Measurements from ENCODE around the gene BLOC1S5. TPM values are rescaled to one million over a fixed set of nuclear protein-coding genes. Genes with fewer than 3 reads are reported as not detected.

Gene BLOC1S5
- total RNA-seq, 1 donor from 2014 or later = 19.7 TPM

GRCh38 chr6:8084586-8084985, 20.4 kb upstream of the BLOC1S5 start:
- TF ChIP-seq CTCF (IDR thresholded peaks at IDR 0.05; ENCODE audit: unreplicated experiment) = no peak
- peaks cover 17% of the 10 kb centered on the region for H3K4me1 Mint-ChIP-seq
- DNase-seq (ENCODE audit: low spot score in 2 of 2, unreplicated experiment in 2 of 2) = no peak

GRCh38 chr6:8082954-8083858, 19.0 kb upstream of the BLOC1S5 start:
- no peak overlapping the region for H3K4me3 Mint-ChIP-seq

More at GRCh38 chr6:8084586-8084985, 20.4 kb upstream of the BLOC1S5 start:
- peaks cover 16% of the 10 kb centered on the region for H3K9me3 Mint-ChIP-seq
- no peak overlapping the region for H3K27ac Mint-ChIP-seq
- no peak overlapping the region for H3K4me3 Mint-ChIP-seq
- H3K36me3 Mint-ChIP-seq = peaks cover 38% of the 10 kb centered on the region
- no peaks in the 10 kb centered on the region for H3K27me3 Mint-ChIP-seq (ENCODE audit: low read depth)

GRCh38 chr6:8082572-8082953, 18.4 kb upstream of the BLOC1S5 start:
- H3K4me3 Mint-ChIP-seq = no peak overlapping the region

More at GRCh38 chr6:8082954-8083858, 19.0 kb upstream of the BLOC1S5 start:
- no peak overlapping the region for H3K27ac Mint-ChIP-seq
- peaks cover 17% of the 10 kb centered on the region for H3K4me1 Mint-ChIP-seq
- TF ChIP-seq CTCF (IDR thresholded peaks at IDR 0.05; ENCODE audit: unreplicated experiment) = no peak
- H3K27me3 Mint-ChIP-seq (ENCODE audit: low read depth) = no peaks in the 10 kb centered on the region
- peaks cover 28% of the 10 kb centered on the region for H3K36me3 Mint-ChIP-seq
- DNase-seq (ENCODE audit: low spot score in 2 of 2, unreplicated experiment in 2 of 2) = no peak
- H3K9me3 Mint-ChIP-seq = peaks cover 7% of the 10 kb centered on the region

GRCh38 chr6:8080362-8081151, 16.4 kb upstream of the BLOC1S5 start:
- Mint-ChIP-seq H3K27ac (no peak overlapping the region), H3K4me3 (no peak overlapping the region), H3K36me3 (peaks cover 14% of the 10 kb centered on the region), H3K27me3 (ENCODE audit: low read depth) (no peaks in the 10 kb centered on the region), H3K9me3 (peaks cover 6% of the 10 kb centered on the region), H3K4me1 (peaks cover 17% of the 10 kb centered on the region)
- DNase-seq (ENCODE audit: low spot score in 2 of 2, unreplicated experiment in 2 of 2) = no peak
- TF ChIP-seq CTCF (IDR thresholded peaks at IDR 0.05; ENCODE audit: unreplicated experiment) = no peak

More at GRCh38 chr6:8082572-8082953, 18.4 kb upstream of the BLOC1S5 start:
- DNase-seq (ENCODE audit: low spot score in 2 of 2, unreplicated experiment in 2 of 2) = no peak
- peaks cover 26% of the 10 kb centered on the region for H3K36me3 Mint-ChIP-seq
- H3K27me3 Mint-ChIP-seq (ENCODE audit: low read depth) = no peaks in the 10 kb centered on the region
- no peak overlapping the region for H3K27ac Mint-ChIP-seq
- H3K4me1 Mint-ChIP-seq = peaks cover 17% of the 10 kb centered on the region
- H3K9me3 Mint-ChIP-seq = peaks cover under 1% of the 10 kb centered on the region
- no peak for TF ChIP-seq CTCF (IDR thresholded peaks at IDR 0.05; ENCODE audit: unreplicated experiment)

GRCh38 chr6:8079126-8079525, 14.9 kb upstream of the BLOC1S5 start:
- H3K27ac Mint-ChIP-seq = no peak overlapping the region
- H3K9me3 Mint-ChIP-seq = peaks cover 6% of the 10 kb centered on the region
- DNase-seq (ENCODE audit: low spot score in 2 of 2, unreplicated experiment in 2 of 2) = no peak
- peaks cover 14% of the 10 kb centered on the region for H3K36me3 Mint-ChIP-seq
- no peak for TF ChIP-seq CTCF (IDR thresholded peaks at IDR 0.05; ENCODE audit: unreplicated experiment)
- H3K4me3 Mint-ChIP-seq = no peak overlapping the region
- peaks cover 17% of the 10 kb centered on the region for H3K4me1 Mint-ChIP-seq
- no peaks in the 10 kb centered on the region for H3K27me3 Mint-ChIP-seq (ENCODE audit: low read depth)
